DND-41 (cell line): ENCODE data around the gene GAS2L2.
A peak's percentile ranks its signal among the peaks of the same experiment; 100 is the strongest.

ENCODE experiments used
- ATAC-seq: fragments of 200-7000 bp; cut with Tn5 transposase; 3 replicates; pipeline ENCODE4 v1.9.1; 2021; ENCODE audit warnings: low read depth; ENCODE audit not compliant: insufficient read depth
- DNase-seq: peaks from one replicate; pipeline ENCODE4 v3.0.0-alpha.2; 2020
- H2AFZ ChIP-seq: 2 replicates; pipeline ENCODE4 v1.6.0; 2012; ENCODE audit warnings: low read depth, low read length
- H3K27ac ChIP-seq: 2 replicates; pipeline ENCODE4 v1.5.1; 2012; ENCODE audit warnings: low read length, inconsistent platforms
- H3K27me3 ChIP-seq: fragments of 200-600 bp; sonication (generic); 2 replicates; pipeline ENCODE4 v1.6.0; 2012; ENCODE audit warnings: low read length, mild to moderate bottlenecking, inconsistent platforms; ENCODE audit not compliant: insufficient read depth, poor library complexity
- H3K36me3 ChIP-seq: 2 replicates; pipeline ENCODE4 v1.5.1; 2012; ENCODE audit warnings: low read length, inconsistent platforms; ENCODE audit not compliant: insufficient read depth
- H3K4me1 ChIP-seq: 2 replicates; pipeline ENCODE4 v1.5.1; 2012; ENCODE audit warnings: mild to moderate bottlenecking, low read length; ENCODE audit not compliant: insufficient read depth
- H3K4me2 ChIP-seq: 2 replicates; pipeline ENCODE4 v1.6.0; 2012; ENCODE audit warnings: mild to moderate bottlenecking, moderate library complexity, low read length, inconsistent platforms; ENCODE audit not compliant: insufficient read depth
- H3K4me3 ChIP-seq, 2 experiments: fragments of 200-600 bp in 1 of 2; shearing (Covaris generic) in 1 of 2; 2 replicates each; pipeline ENCODE4 v1.5.1; 2012 to 2016; ENCODE audit warnings: inconsistent platforms in 2 of 2, low read length in 2 of 2, mild to moderate bottlenecking in 2 of 2, low read depth in 1 of 2, moderate library complexity in 1 of 2
- H3K79me2 ChIP-seq: 2 replicates; pipeline ENCODE4 v1.6.0; 2012; ENCODE audit warnings: low read length, inconsistent platforms; ENCODE audit not compliant: insufficient read depth
- H3K9ac ChIP-seq: 2 replicates; pipeline ENCODE4 v1.6.0; 2012; ENCODE audit warnings: low read depth, mild to moderate bottlenecking, inconsistent platforms, low read length, moderate library complexity
- H3K9me3 ChIP-seq: 2 replicates; pipeline ENCODE4 v1.5.1; 2012; ENCODE audit warnings: low read length, moderate library complexity, mild to moderate bottlenecking, inconsistent platforms; ENCODE audit not compliant: insufficient read depth, severe bottlenecking
- H4K20me1 ChIP-seq: 2 replicates; pipeline ENCODE4 v1.6.0; 2012; ENCODE audit warnings: low read length; ENCODE audit not compliant: insufficient read depth
- EZH2 ChIP-seq: IDR thresholded peaks from 3 replicates; pipeline ENCODE4 v1.6.1; 2012; ENCODE audit warnings: borderline replicate concordance, low read depth, mild to moderate bottlenecking, moderate library complexity, low read length, inconsistent platforms; ENCODE audit not compliant: severe bottlenecking
- TF ChIP-seq, protein P1 (sequence below): IDR thresholded peaks from 2 replicates; pipeline ENCODE4 v1.5.1; 2012; ENCODE audit warnings: borderline replicate concordance, low read length, moderate library complexity, mild to moderate bottlenecking; ENCODE audit not compliant: poor library complexity, severe bottlenecking; ENCODE audit errors: extremely low read depth

The GAS2L2 gene

DNA sequence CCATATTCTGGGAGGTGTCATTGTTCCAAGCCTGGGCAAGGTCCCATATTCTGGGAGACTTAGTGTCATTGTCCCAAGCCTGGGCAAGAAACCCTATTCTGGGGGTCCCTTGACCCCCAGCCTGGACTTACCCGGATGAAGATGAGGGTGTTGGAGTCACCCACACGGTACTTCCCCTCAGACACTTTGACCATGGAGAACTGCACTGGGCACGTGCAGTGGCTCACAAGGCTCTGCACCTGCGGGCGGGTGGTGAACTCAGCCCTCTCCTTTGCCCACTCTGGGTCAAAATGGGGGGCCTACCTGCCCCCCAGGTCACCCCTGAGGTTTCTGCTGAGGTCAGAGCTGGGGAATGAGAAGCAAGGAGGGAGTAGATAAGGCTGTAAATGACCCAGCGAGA lies 4.1 kb downstream of the GAS2L2 start:
- DNase-seq (no peak), ATAC-seq (no peak)
- peaks cover 26% of the 10 kb centered on the region for H3K27me3 ChIP-seq
- no peak overlapping the region for H3K9ac ChIP-seq
- no peak overlapping the region for H3K4me3 ChIP-seq
- H3K4me2 ChIP-seq, result no peak overlapping the region
- H3K9me3 ChIP-seq, result no peaks in the 10 kb centered on the region
- TF ChIP-seq, protein P1, sequence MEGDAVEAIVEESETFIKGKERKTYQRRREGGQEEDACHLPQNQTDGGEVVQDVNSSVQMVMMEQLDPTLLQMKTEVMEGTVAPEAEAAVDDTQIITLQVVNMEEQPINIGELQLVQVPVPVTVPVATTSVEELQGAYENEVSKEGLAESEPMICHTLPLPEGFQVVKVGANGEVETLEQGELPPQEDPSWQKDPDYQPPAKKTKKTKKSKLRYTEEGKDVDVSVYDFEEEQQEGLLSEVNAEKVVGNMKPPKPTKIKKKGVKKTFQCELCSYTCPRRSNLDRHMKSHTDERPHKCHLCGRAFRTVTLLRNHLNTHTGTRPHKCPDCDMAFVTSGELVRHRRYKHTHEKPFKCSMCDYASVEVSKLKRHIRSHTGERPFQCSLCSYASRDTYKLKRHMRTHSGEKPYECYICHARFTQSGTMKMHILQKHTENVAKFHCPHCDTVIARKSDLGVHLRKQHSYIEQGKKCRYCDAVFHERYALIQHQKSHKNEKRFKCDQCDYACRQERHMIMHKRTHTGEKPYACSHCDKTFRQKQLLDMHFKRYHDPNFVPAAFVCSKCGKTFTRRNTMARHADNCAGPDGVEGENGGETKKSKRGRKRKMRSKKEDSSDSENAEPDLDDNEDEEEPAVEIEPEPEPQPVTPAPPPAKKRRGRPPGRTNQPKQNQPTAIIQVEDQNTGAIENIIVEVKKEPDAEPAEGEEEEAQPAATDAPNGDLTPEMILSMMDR, result no peak
- TF ChIP-seq EZH2, result no peak
- H3K79me2 ChIP-seq, result no peaks in the 10 kb centered on the region
- H3K4me1 ChIP-seq, result peaks cover 11% of the 10 kb centered on the region
- no peaks in the 10 kb centered on the region for H3K36me3 ChIP-seq
- no peak overlapping the region for H2AFZ ChIP-seq
- H3K27ac ChIP-seq, result no peak overlapping the region
- peaks cover 9% of the 10 kb centered on the region for H4K20me1 ChIP-seq

DNA sequence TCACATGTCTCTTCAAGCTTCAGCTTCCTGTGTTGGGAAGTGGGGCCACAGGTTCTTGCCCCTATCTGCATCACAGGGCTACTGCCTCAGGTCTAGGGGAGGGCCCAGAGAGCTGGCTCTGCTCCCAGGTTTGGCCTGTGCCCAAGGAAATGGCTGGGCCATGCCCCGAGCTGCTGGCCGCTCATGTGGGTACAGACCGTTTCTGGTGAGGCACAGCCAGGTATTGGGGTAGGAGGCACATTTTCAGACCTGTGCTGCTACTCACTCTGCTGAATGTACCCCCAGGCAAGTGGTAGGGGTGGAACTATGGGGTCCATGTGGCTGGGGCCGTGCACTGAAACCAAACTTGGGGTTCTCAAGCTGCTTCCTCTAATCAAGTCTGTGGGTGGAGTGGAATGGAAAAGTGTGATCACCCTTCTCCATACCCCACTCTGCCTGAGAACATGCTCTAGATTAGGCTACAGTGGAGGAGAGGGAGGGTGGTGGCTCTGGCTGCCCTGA lies 4.6 kb downstream of the GAS2L2 start:
- no peak overlapping the region for H3K27ac ChIP-seq
- peaks cover 26% of the 10 kb centered on the region for H3K27me3 ChIP-seq
- DNase-seq (no peak), ATAC-seq (no peak)
- H3K9ac ChIP-seq, result no peak overlapping the region
- no peak overlapping the region for H3K4me2 ChIP-seq
- H3K4me3 ChIP-seq, result no peak overlapping the region
- H3K79me2 ChIP-seq, result no peaks in the 10 kb centered on the region
- H3K36me3 ChIP-seq, result no peaks in the 10 kb centered on the region
- H4K20me1 ChIP-seq, result peaks cover 9% of the 10 kb centered on the region
- no peaks in the 10 kb centered on the region for H3K9me3 ChIP-seq
- no peak overlapping the region for H2AFZ ChIP-seq
- TF ChIP-seq, protein P1, result no peak
- TF ChIP-seq EZH2, result no peak
- peaks cover 11% of the 10 kb centered on the region for H3K4me1 ChIP-seq

DNA sequence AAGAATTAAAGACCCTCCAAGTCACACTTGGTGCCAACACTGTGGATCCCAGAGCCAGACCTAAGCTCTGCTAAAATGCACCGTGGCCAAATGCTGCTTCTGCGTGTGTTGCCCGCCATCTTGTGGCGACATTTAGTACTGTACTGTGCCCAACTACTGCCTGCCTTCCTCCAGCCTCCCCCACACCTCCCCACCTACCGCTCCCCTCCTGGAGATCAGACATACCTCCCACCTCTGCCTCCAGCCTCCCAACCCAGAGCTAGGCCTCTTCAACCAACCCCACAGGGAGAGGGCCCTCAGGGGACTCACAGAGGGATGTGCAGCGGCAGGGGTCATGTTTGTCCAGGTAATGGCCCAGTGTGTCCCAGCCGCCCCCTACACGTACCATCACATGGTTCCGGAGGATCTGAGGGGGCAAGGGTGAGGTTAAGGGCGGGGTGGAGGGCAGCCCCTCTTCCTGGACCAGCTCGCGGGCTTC lies 5.5 kb downstream of the GAS2L2 start:
- Histone ChIP-seq H3K9me3 (no peaks in the 10 kb centered on the region), H3K36me3 (no peaks in the 10 kb centered on the region), H3K9ac (no peak overlapping the region), H3K27ac (no peak overlapping the region), H4K20me1 (peaks cover 9% of the 10 kb centered on the region), H3K27me3 (peaks cover 26% of the 10 kb centered on the region), H3K79me2 (no peaks in the 10 kb centered on the region), H3K4me2 (no peak overlapping the region), H2AFZ (no peak overlapping the region), H3K4me3 (no peak overlapping the region), H3K4me1 (peaks cover 11% of the 10 kb centered on the region)
- TF ChIP-seq, protein P1, result peak; percentile 96
- TF ChIP-seq EZH2, result no peak
- ATAC-seq (peak; percentile 93), DNase-seq (peak; percentile 81)
